ENCODE results near the gene PHTF2. TPM values are rescaled to one million over a fixed set of nuclear protein-coding genes. Genes with fewer than 3 reads are reported as not detected.
A peak's percentile ranks its signal among the peaks of the same experiment; 100 is the strongest.

Gene PHTF2
- total RNA-seq, 2 experiments from 2014 or later = 25.2 to 25.4 TPM

DNA sequence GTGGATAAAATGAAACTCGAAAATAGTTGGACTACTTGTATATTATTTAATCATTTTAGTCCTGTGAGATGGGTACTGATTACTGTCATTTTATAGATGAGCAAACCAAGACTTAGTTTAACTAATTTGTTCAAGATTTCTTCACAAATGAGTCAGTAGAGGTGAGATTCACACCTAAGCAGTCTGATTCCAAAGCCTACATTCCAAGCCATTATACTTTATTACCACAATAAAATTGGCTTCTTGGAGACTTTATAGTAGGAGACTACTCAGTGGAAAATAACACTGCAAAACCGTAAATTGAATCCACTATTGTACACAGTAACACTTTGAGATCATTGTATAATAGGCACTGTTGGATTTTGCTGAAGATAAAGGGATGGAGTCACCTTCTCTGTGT lies 2.2 kb downstream of the PHTF2 start:
- H3K4me3 Mint-ChIP-seq = peak overlapping the region; percentile 89
- H3K4me1 Mint-ChIP-seq (ENCODE audit: low read depth) = peaks cover 71% of the 10 kb centered on the region
- no peak for DNase-seq
- TF ChIP-seq, protein P1, sequence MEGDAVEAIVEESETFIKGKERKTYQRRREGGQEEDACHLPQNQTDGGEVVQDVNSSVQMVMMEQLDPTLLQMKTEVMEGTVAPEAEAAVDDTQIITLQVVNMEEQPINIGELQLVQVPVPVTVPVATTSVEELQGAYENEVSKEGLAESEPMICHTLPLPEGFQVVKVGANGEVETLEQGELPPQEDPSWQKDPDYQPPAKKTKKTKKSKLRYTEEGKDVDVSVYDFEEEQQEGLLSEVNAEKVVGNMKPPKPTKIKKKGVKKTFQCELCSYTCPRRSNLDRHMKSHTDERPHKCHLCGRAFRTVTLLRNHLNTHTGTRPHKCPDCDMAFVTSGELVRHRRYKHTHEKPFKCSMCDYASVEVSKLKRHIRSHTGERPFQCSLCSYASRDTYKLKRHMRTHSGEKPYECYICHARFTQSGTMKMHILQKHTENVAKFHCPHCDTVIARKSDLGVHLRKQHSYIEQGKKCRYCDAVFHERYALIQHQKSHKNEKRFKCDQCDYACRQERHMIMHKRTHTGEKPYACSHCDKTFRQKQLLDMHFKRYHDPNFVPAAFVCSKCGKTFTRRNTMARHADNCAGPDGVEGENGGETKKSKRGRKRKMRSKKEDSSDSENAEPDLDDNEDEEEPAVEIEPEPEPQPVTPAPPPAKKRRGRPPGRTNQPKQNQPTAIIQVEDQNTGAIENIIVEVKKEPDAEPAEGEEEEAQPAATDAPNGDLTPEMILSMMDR (IDR thresholded peaks at IDR 0.05) = no peak
- peaks cover 6% of the 10 kb centered on the region for H3K9me3 Mint-ChIP-seq
- intact Hi-C loops (cut with micrococcal nuclease) = no loop called here
- POLR2A ChIA-PET = no interaction called here
- ATAC-seq = no peak
- peak overlapping the region; percentile 94 for H3K27ac Mint-ChIP-seq
- H3K27me3 Mint-ChIP-seq = no peaks in the 10 kb centered on the region
- CTCF ChIA-PET = no interaction called here
- peaks cover 27% of the 10 kb centered on the region for H3K36me3 Mint-ChIP-seq (ENCODE audit: low read depth)

DNA sequence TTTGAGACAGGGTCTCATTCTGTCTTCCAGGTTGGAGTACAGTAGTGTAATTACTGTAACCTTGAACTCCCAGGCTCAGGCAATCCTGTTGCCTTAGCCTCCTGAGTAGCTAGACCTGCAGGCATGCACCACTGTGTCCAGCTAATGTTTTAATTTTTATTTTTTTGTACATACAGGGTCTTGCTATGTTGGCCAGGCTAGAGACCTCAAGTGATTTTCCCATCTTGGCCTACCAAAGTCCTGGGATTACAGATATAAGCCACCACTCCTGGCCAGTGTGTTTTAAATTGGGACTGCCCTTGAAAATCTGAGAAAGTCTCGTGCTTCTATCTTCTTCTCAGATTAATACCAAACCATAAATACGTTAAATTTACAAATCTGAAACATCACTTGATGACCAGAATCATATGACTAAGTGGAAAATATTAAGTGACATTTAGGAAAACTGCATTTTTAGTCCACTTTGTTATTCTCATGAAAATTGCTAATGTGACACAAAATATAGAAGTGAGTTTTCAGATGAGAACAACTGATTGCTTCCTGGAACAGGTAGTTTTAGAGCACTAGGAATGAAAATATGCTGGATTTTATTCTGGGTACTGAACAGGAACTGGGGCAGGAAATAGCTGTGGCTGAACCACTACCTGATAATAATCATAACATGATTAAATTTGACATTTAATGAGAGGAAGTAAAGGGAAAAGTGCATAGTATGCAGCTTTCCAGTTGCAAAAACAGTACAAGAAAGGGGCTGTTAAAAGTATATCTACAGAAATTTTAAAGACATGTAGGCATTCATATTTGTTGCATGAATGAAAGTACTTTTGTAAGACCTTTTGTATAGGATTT lies 4.2 kb downstream of the PHTF2 start:
- Mint-ChIP-seq H3K27ac (peak overlapping the region; percentile 75), H3K4me3 (peak overlapping the region; percentile 31), H3K36me3 (ENCODE audit: low read depth) (peaks cover 41% of the 10 kb centered on the region), H3K27me3 (no peaks in the 10 kb centered on the region), H3K9me3 (peaks cover 21% of the 10 kb centered on the region), H3K4me1 (ENCODE audit: low read depth) (peaks cover 55% of the 10 kb centered on the region)
- TF ChIP-seq, protein P1 (IDR thresholded peaks at IDR 0.05) = no peak
- DNase-seq = peak; percentile 14
- CTCF ChIA-PET = interaction anchor here (1.1 kb wide), 1 partner anchor 151 kb away, joined by 3 read pairs; no protein-coding TSS in a partner anchor
- no peak for ATAC-seq
- POLR2A ChIA-PET = no interaction called here
- intact Hi-C loops (cut with micrococcal nuclease) = no loop called here

DNA sequence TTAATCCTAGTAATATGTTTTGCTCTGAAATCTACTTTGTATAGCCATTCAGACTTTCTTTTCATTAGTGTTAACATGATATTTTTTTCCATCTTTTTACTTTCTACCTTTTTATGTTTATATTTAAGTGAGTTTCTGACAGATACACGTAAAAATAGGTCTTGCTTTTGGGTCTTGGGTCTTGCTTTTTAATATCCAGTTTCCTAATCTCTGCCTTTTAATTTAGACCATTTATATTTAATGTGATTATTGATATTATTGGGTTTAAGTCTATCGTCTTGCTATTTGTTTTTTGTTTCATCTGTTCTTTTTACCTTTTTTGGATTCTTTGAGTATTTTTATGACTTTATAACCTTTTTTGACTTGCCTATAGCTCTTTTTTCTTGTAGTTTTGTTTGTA lies 7.9 kb downstream of the PHTF2 start:
- POLR2A ChIA-PET = no interaction called here
- TF ChIP-seq, protein P1 (IDR thresholded peaks at IDR 0.05) = no peak
- Mint-ChIP-seq H3K27me3 (no peaks in the 10 kb centered on the region), H3K4me3 (no peak overlapping the region), H3K36me3 (ENCODE audit: low read depth) (peaks cover 41% of the 10 kb centered on the region), H3K27ac (no peak overlapping the region), H3K9me3 (peaks cover 28% of the 10 kb centered on the region), H3K4me1 (ENCODE audit: low read depth) (peaks cover 45% of the 10 kb centered on the region)
- intact Hi-C loops (cut with micrococcal nuclease) = no loop called here
- CTCF ChIA-PET = no interaction called here
- DNase-seq (no peak), ATAC-seq (no peak)

DNA sequence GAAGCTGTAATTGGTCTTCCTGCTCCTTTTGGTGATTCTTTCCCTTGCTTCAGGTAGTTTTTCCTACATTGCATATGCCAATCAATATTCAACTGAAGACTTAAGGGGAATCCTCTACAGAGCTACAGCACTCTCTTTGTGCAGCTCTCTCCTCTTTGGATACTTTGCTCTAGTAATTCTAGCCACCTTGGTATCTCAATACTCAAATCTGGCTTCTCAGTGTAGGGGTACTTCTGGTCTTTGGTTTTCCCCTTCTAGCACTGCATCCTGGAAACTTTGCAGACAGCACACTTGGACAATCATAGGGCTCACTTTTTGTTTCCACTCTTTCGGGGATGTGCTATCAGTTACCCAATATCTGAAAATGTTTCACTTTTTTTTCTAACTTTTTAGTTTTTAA lies 9.9 kb downstream of the PHTF2 start:
- H3K4me1 Mint-ChIP-seq (ENCODE audit: low read depth) = peaks cover 36% of the 10 kb centered on the region

More for the DNA sequence above, 9.9 kb downstream of the PHTF2 start:
- DNase-seq = no peak
- ATAC-seq = peak; percentile 20
- Mint-ChIP-seq H3K27ac (peak overlapping the region; percentile 61), H3K4me3 (no peak overlapping the region), H3K36me3 (ENCODE audit: low read depth) (peaks cover 38% of the 10 kb centered on the region), H3K27me3 (no peaks in the 10 kb centered on the region), H3K9me3 (peaks cover 27% of the 10 kb centered on the region)
- intact Hi-C loops (cut with micrococcal nuclease) = no loop called here
- TF ChIP-seq, protein P1 (IDR thresholded peaks at IDR 0.05) = no peak
- ChIA-PET CTCF (no interaction called here), POLR2A (no interaction called here)
